Loucy (cell line): ENCODE data around the gene CCDC9.

Experiments used
- H2AFZ ChIP-seq: fragments of 200-600 bp; sonication (generic); 2 replicates; pipeline ENCODE4 v1.6.0; 2016; ENCODE audit warnings: antibody characterized with exemption, mild to moderate bottlenecking, low read length, moderate library complexity
- H3F3A ChIP-seq: fragments of 200-600 bp; 2 replicates; pipeline ENCODE4 v1.6.0; 2016; ENCODE audit warnings: antibody characterized with exemption, low read depth, mild to moderate bottlenecking
- H3K27me3 ChIP-seq: fragments of 200-600 bp; sonication (generic); 2 replicates; pipeline ENCODE4 v1.6.1; 2014; ENCODE audit warnings: low read length, mild to moderate bottlenecking; ENCODE audit not compliant: insufficient read depth, poor library complexity, severe bottlenecking
- H3K36me3 ChIP-seq: fragments of 200-600 bp; sonication (generic); 2 replicates; pipeline ENCODE4 v1.6.1; 2016; ENCODE audit warnings: low read length; ENCODE audit not compliant: insufficient read depth
- H3K4me1 ChIP-seq: fragments of 200-600 bp; sonication (generic); 2 replicates; pipeline ENCODE4 v1.5.1; 2014; ENCODE audit warnings: low read length, mild to moderate bottlenecking; ENCODE audit not compliant: insufficient read depth, poor library complexity, severe bottlenecking
- H3K4me2 ChIP-seq: fragments of 200-600 bp; sonication (generic); 2 replicates; pipeline ENCODE4 v1.6.0; 2014; ENCODE audit warnings: antibody characterized with exemption, low read length, low read depth, mild to moderate bottlenecking; ENCODE audit not compliant: poor library complexity, severe bottlenecking
- H3K4me3 ChIP-seq: fragments of 200-600 bp; sonication (generic); 2 replicates; pipeline ENCODE4 v1.5.1; 2014; ENCODE audit warnings: low read length, mild to moderate bottlenecking, mixed read lengths; ENCODE audit not compliant: poor library complexity, severe bottlenecking
- H3K79me2 ChIP-seq: fragments of 200-600 bp; sonication (generic); 2 replicates; pipeline ENCODE4 v1.6.1; 2014; ENCODE audit warnings: low read length; ENCODE audit not compliant: insufficient read depth
- H3K9ac ChIP-seq: fragments of 200-600 bp; sonication (generic); 2 replicates; pipeline ENCODE4 v1.6.0; 2014; ENCODE audit warnings: mild to moderate bottlenecking, low read depth, low read length, moderate library complexity; ENCODE audit not compliant: poor library complexity, severe bottlenecking
- H3K9me2 ChIP-seq: fragments of 200-600 bp; sonication (generic); replicated peaks from 2 replicates; pipeline ENCODE4 v1.6.1; 2016; ENCODE audit warnings: low read depth, low read length, mixed read lengths
- H3K9me3 ChIP-seq: fragments of 200-600 bp; sonication (generic); 2 replicates; pipeline ENCODE4 v1.6.1; 2014; ENCODE audit warnings: mild to moderate bottlenecking, antibody characterized with exemption, low read length, low read depth; ENCODE audit not compliant: insufficient read depth
- H4K20me1 ChIP-seq: fragments of 200-600 bp; sonication (generic); 2 replicates; pipeline ENCODE4 v1.6.0; 2014; ENCODE audit warnings: antibody characterized with exemption, low read length, mild to moderate bottlenecking; ENCODE audit not compliant: insufficient read depth, poor library complexity, severe bottlenecking
- EZH2phosphoT487 ChIP-seq: fragments of 200-600 bp; IDR thresholded peaks from 2 replicates; pipeline ENCODE4 v1.6.1; 2018; ENCODE audit warnings: antibody characterized with exemption, mild to moderate bottlenecking, moderate library complexity, borderline replicate concordance
- TF ChIP-seq, protein P1 (sequence below): fragments of 200-600 bp; sonication (generic); conservative IDR thresholded peaks from 2 replicates; pipeline ENCODE4 v1.5.1; 2014; ENCODE audit warnings: mild to moderate bottlenecking, antibody characterized with exemption, low read length

CCDC9 gene

DNA sequence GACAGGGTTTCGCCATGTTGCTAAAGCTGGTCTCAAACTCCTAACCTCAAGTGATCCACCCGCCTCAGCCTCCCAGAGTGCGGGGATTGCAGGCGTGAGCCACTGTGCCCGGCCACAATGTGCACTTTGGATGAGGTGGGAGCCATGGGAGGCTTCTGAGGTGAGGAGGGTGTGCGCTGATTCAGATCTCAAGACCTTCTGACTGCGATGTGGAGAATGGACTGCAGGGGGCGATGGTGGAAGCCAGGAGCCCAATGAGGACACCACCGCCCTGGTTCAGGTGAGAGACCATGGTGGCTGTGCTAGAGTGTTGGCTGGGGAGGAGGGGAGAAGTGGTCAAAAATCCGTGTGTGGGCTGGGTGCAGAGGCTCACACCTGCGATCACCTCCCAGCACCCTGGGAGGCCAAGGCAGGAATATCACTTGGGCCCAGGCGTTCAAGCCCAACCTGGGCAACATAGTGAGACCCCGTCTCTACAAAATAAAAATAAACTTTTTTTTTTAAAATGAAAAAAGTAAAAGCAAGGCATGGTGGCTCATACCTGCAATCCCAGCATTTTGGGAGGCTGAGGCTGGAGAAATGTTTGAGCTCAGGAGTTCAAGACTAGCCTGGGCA lies 24.0 kb downstream of the CCDC9 start:
- no peak overlapping the region for H2AFZ ChIP-seq
- H3K9me2 ChIP-seq, result no peaks in the 10 kb centered on the region
- no peak overlapping the region for H3K4me3 ChIP-seq
- peaks cover 5% of the 10 kb centered on the region for H4K20me1 ChIP-seq
- peaks cover 4% of the 10 kb centered on the region; the same call in 1 of the 2 replicates for H3K79me2 ChIP-seq
- no peaks in the 10 kb centered on the region for H3F3A ChIP-seq
- H3K36me3 ChIP-seq, result no peaks in the 10 kb centered on the region
- no peaks in the 10 kb centered on the region for H3K4me1 ChIP-seq
- no peak overlapping the region for H3K9ac ChIP-seq
- TF ChIP-seq EZH2phosphoT487, result no peak
- TF ChIP-seq, protein P1, sequence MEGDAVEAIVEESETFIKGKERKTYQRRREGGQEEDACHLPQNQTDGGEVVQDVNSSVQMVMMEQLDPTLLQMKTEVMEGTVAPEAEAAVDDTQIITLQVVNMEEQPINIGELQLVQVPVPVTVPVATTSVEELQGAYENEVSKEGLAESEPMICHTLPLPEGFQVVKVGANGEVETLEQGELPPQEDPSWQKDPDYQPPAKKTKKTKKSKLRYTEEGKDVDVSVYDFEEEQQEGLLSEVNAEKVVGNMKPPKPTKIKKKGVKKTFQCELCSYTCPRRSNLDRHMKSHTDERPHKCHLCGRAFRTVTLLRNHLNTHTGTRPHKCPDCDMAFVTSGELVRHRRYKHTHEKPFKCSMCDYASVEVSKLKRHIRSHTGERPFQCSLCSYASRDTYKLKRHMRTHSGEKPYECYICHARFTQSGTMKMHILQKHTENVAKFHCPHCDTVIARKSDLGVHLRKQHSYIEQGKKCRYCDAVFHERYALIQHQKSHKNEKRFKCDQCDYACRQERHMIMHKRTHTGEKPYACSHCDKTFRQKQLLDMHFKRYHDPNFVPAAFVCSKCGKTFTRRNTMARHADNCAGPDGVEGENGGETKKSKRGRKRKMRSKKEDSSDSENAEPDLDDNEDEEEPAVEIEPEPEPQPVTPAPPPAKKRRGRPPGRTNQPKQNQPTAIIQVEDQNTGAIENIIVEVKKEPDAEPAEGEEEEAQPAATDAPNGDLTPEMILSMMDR, result peak; percentile 57
- H3K27me3 ChIP-seq, result no peaks in the 10 kb centered on the region
- H3K4me2 ChIP-seq, result no peak overlapping the region
- H3K9me3 ChIP-seq, result no peaks in the 10 kb centered on the region

DNA sequence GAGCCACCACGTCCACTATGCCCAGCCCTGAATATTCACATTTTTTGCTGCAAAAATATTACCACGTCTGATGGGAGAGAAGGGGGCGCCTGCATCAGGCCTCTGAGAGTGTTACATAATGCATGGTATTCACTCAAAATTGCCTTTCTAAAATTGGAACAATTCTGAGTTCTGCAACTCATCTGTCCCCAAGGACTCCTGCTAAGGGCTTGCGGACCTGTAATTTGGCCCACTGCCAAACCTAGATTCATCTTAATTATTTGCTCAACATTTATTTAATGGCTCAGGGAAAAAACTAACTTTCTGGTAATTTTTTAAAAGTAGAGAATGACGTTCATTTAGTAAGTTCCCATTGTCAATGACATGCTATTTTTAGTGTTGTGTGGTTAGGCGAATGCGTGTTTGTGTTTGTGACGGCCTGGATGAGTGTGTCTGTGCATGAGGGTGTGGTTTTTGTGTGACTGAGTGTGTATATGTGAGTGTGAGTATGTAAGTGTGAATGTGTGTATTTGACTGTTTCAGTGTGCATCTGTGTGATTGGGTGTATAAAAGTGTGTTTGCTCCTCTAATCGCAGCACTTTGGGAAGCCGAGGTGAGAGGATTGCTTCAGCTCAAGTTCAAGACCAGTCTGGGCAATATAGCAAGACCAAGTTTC lies 27.2 kb downstream of the CCDC9 start:
- TF ChIP-seq, protein P1, result no peak
- no peak for TF ChIP-seq EZH2phosphoT487
- Histone ChIP-seq H3K9me2 (no peaks in the 10 kb centered on the region), H3K27me3 (no peaks in the 10 kb centered on the region), H2AFZ (no peak overlapping the region), H3K36me3 (no peaks in the 10 kb centered on the region), H3F3A (no peaks in the 10 kb centered on the region), H4K20me1 (no peaks in the 10 kb centered on the region), H3K4me1 (no peaks in the 10 kb centered on the region), H3K4me3 (no peak overlapping the region), H3K4me2 (no peak overlapping the region), H3K9me3 (no peaks in the 10 kb centered on the region), H3K79me2 (no peaks in the 10 kb centered on the region), H3K9ac (no peak overlapping the region)

DNA sequence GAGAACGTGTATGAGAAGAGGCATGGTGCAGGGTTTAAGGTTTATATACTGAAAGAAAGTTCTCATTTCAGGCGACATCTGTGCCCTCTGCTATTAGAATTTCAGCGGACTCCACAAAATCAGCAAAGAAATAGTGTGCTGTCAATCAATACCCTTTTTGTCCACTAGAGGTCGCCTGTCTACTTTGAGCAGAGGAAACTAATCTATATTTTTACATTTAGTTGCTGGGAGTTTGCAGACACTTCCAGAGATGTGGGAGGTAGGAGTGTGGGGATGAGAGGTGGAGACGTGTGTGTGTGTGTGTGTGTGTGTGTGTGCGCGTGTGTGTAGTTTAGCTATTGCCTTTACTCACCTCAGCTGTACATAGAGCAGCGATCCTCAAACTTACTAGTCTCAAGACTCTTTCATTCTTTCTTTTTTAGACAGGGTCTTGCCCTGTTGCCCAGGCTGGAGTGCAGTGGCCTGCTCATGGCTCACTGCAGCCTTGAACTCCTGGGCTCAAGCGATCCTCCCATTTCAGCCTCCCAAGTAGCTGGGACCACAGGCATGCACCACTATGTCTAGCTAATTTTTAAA lies 28.1 kb downstream of the CCDC9 start:
- Histone ChIP-seq H3K9me3 (no peaks in the 10 kb centered on the region), H3F3A (no peaks in the 10 kb centered on the region), H3K4me2 (no peak overlapping the region), H3K27me3 (no peaks in the 10 kb centered on the region), H2AFZ (no peak overlapping the region), H3K9me2 (no peaks in the 10 kb centered on the region), H4K20me1 (no peaks in the 10 kb centered on the region), H3K79me2 (no peaks in the 10 kb centered on the region), H3K4me3 (no peak overlapping the region), H3K36me3 (no peaks in the 10 kb centered on the region), H3K4me1 (no peaks in the 10 kb centered on the region), H3K9ac (no peak overlapping the region)
- TF ChIP-seq EZH2phosphoT487, result no peak
- TF ChIP-seq, protein P1, result peak; percentile 90
